Stimulated activated CD4-positive, alpha-beta T cell treated with anti-CD3 and anti-CD28 coated beads, Interleukin-15, amount 100 ng/mL, for 24 hours (primary cell): Measurements from ENCODE around the gene TXNL4A.

Experiments used
- DNase-seq: peaks from one replicate; pipeline ENCODE4 v3.0.0-alpha.2; 2020

Gene TXNL4A

DNA sequence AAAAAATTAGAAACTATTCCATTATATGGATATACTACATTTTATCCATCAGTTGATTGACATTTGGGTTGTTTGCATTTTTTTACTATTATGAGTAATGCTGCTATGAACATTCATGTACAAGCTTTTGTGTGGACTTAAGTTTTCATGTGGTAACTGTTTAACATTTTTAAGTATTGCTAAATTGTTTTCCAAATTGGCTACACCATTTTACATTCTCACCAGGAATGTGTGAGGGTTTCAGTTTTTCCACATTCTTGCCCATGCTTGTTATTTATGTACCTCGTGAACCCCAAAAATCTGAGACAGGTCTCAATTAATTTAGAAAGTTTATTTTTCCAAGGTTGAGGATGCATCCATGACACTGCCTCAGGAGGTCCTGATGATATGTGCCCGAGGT, 3.1 kb upstream of the TXNL4A start:
- no peak for DNase-seq

DNA sequence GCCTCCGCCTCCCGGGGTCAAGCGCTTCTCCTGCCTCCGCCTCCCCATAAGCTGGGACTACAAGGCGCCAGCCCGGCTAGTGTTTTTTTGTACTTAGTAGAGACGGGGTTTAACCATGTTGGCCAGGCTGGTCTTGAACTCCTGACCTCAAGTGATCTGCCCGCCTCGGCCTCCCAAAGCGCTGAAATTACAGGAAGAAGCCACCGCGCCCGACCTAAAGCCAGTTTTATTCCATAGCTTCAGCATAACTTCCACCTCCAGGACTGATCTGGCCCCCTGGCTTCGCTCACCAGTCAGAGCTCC, 783 bp upstream of the TXNL4A start:
- DNase-seq, result peak; percentile 21

DNA sequence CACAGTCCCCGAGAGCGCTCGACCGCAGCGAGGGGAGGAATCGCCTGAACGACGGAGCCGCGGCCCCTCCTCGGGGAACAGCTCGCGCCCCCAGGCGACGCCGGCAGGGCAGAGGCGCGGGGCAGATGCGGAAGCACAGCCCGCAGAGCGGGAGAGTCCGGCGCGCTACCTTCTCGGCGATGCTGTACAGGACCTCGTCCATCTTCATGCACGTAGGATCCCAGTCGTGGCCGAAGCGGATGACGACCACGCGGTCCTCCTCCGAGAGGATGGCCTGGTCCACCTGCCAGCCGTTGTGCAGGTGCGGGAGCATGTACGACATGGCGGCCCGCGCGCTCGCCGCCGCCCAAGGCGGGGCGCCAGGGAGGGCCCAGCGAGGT, 302 bp downstream of the TXNL4A start:
- DNase-seq, result peak; percentile 74

DNA sequence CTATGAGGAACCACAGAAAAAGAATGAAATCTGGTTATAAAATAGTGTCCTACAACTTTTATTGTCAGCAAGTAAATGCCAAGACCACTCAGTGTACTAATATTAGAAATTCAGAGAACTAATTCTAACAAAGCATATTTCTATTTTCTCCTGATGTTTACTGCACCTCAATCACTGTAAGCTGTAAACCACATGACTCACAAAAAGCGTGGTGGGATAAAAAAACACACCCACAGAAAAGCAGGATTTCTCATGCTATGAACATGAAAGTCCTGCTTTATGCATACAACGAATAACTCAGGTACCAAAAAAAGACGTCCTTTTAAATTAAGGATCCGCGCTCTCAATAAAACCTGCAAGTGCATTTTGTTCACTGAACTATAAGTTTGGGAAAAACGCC, 797 bp downstream of the TXNL4A start:
- no peak for DNase-seq

DNA sequence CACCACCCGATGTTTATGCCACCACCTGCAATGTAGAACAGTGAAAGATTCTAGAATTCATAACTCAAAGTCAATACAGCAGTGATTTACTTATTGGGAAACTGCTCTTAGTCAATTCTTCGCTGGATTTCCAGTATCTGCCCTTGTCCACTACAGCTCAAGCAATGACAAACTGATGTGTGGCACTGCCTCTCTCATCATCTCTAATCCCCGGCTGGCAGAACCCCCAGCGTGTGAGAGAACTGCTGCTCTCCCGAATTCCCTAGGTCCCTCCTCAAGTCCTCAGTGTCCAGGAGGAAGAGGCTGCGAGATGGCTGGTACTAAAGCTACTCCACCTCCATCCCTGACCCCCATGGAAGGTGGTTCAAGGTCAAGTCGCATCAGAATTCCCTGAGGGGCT, 1.6 kb downstream of the TXNL4A start:
- DNase-seq, result no peak

DNA sequence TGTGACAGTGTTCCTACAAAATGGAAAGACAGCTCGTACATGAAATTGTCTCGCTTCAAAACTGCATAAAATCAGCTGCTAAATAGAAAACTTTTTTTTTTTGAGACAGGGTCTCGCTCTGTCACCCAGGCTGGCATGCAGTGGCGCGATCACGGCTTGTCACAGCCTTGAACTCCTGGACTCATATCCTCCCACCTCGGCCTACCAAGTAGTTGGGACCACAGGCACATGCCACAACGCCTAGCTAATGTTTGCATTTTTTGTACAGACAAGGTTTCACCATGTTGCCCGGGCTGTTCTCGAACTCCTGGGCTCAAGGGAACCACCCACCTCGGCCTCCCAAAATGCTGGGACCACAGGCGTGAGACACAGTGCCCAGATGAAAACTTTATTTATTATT, 3.2 kb downstream of the TXNL4A start:
- no peak for DNase-seq

DNA sequence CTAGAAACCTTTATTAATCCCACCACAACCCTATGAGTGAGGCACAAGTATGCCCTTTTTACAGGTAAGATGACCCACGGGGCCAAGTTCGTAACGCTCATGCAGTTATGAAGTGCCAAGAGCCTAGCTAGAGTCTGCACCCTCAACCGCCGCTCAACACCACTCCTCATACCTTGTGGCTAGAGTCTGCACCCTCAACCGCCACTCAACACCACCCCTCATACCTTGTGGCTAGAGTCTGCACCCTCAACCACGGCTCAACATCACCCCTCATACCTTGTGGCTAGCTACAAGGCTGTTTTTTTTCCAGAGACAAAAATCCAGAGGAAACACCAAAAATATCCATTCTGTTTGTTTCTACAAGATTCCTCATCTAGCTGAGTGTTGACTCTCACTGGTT, 4.6 kb downstream of the TXNL4A start:
- DNase-seq, result no peak

DNA sequence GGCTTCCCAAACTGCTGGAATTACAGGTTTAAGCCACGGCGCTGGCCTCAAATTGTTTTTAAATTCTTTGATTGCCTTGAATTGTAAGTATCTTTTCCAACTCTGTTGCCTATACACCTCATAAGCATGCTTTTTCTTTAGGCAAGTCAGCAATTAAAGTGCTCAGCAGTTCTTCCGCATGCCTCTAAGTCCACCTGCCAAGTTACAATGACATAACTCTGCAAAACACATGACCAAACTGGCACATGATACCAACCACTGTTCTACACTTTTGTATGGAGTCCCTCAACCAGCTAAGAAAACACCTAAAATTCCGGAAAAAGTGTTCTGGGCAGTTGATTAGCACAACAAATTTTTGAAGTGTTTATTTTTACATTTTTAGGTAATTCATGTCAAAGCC, 5.1 kb downstream of the TXNL4A start:
- no peak for DNase-seq

DNA sequence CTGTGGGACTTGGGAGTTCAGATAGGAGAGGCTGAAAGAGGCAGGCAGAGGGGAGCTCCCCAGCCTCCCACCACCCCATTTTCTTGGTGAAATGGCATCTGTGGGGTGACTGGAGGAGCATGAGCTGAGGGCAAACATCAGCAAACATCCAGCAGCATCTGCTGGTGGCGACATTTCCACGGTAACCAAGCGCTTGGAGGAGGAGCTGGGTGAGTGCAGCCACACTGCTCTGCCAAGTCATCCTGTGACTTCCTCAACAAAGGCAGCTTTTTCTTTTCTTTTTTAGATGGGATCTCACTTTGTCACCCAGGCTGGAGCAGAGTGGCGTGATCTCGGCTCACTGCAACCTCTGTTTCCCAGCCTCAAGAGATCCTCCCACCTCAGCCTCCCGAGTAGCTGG, 5.6 kb downstream of the TXNL4A start:
- DNase-seq, result peak; percentile 44

DNA sequence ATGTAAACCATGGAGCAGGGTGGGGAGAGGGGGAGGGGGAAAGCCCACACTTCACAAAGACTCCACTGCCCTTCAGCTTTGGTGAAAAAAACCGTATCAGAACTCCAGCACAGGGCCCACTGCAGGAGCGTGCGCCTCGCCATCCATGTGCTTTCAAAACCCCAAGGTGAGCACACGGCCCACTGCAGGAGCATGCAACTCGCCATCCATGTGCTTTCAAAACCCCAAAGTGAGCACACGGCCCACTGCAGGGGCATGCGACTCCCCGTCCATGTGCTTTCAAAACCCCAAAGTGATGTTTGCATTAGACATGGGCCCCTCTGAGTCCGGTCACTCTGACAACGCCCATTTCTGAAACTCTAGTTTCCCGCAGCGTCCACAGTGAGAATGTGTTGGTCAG, 7.8 kb downstream of the TXNL4A start:
- DNase-seq, result no peak

DNA sequence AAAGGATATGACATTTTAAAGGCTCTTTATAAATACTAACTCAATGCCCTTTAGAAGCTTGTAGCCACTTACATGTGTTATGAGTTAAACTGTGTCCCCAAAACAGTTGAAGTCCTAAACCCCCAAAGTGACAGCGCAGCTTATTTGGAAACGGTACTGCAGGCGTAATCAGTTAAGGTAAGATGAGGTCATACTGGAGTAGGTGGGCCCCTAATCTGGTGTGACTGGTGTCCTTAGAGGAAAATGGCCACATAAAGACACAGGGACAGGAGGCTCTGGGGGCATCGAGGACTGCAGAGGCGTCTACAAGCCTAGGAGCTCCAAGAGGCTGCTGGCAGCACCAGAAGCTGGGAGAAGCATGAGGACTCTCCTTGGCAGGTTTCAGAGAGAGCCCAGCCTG, 8.5 kb downstream of the TXNL4A start:
- no peak for DNase-seq

DNA sequence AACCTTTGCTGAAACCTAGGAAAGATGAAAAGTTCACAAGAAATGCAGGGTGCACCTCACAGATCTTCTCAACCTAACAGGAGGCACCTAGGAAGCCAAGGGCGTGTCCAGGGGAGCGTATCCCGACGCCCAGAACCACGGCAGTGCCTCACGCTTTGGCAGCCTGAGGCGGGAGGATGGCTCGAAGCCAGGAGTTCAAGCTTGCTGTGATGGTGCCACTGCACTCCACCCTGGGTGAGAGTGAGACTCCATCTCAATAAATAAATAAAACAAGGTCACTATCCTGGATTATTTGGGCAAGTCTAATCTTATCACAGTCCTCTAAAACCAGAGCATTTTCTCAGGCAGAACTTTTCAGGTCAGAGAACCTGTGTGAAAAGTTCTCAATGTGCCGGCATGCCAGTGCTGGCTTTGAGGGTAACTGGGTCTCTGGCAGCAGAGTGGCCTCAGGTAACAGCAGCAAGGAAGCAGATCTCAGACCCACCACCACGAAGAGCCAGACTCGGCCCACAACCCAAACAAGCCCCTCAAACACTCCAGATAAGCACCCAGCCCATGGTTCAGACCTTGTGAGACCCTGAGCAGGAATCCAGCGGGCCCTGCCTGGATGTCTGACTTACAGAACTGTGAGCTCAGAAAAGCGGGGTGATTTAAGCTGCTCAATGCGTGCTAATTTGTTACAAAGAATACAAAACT, 12.2 kb downstream of the TXNL4A start:
- no peak for DNase-seq

DNA sequence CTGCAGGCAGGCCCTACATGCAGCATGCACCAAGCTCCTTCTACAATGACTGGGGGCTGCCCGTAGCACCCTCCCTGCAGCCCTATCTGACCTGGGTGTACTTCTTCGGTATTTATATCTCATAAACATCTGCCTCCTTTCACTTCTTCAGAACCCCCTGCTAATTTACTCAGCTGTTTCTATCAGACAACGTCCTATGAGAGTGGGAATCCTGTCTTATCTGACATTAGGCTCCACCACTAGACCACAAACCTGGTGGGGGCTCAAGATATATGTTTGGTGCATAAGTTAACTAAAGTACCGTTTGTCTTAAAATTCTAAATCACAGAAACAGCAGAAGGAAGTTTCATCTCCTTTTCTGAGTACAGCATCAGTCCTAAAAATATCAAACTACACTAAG, 13.3 kb downstream of the TXNL4A start:
- DNase-seq, result no peak

DNA sequence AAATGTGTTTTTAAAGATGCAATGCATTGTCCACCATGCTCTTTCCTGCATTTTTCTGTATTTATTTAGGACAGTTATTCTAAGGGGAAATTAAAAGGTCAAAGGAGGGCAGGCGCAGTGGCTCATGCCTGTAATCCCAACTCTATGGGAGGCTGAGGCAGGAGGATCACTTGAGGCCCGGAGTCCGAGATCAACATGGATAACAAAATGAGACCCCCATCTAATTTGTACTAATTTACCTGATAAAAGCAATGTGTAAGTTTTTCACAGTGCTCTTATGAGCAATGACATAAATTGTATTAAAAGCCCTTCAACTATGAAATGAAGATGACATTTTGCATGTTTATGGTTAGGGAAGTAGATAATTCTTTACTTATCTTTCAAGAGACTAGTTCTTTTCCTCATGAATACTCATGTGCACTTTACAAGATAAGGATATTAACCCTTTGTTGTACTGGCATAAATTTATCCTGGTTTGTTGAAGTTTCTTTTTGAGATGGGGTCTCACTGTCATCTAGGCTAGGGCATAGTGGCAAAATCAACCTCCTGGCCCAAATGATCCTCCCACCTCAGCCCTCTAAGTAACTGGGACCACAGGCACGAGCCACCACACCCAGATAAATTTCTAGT, 14.2 kb downstream of the TXNL4A start:
- DNase-seq, result no peak

DNA sequence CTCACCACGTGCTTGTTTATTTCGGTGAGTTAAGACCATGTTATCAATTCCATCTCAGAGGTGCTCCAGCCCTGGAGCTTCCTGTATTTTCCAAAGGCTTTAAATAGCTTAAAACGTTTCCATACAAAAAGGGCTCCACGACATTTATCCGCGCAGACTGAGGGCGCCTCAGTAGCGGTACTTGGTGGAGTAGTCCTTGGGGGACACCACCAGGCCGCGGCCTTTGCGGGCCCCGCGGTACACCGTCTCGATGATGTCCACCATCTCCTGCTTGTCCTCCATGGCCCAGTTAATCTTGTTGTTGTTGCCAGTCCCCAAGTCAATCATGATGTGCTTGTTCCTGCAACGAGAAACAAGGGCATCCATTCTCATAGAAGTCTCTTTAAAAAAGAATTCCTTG, 14.8 kb downstream of the TXNL4A start:
- DNase-seq, result no peak

DNA sequence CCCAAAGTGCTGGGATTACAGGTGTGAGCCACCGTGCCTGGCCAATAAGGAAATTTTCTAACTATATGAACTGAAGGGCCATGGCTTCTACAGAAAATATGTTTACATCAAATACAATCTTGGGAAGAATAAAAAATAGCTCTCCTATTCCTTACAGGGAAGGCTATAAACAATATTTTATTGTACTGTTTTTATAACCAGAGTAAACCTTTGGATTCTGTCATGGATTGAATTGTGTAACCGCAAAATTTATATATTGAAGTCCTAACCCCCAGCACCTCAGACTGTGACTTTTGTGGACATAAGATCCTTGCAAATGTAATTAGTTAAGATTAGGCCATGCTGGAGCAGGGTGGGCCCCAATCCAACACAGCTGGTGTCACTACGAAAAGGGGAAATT, 15.6 kb downstream of the TXNL4A start:
- DNase-seq, result no peak

DNA sequence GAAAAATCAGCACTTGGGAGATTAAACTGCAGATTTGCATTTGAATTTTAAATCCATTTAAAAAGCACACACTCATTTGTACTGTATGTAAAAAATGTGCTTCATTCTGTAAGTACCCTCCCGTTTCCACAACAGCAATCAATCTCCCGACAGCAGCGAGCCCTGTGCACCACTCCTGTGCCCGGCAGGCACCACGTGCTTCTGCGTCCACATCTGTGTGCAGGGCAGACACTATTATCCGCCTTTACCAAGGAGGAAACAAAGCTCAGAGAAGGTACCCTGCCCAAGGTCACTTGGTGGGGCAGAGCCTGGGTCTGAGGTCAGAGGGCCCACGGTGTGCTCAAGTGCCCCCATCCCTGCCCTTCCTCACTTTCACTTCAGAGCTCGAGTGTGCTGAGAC, 16.4 kb downstream of the TXNL4A start:
- DNase-seq, result no peak

DNA sequence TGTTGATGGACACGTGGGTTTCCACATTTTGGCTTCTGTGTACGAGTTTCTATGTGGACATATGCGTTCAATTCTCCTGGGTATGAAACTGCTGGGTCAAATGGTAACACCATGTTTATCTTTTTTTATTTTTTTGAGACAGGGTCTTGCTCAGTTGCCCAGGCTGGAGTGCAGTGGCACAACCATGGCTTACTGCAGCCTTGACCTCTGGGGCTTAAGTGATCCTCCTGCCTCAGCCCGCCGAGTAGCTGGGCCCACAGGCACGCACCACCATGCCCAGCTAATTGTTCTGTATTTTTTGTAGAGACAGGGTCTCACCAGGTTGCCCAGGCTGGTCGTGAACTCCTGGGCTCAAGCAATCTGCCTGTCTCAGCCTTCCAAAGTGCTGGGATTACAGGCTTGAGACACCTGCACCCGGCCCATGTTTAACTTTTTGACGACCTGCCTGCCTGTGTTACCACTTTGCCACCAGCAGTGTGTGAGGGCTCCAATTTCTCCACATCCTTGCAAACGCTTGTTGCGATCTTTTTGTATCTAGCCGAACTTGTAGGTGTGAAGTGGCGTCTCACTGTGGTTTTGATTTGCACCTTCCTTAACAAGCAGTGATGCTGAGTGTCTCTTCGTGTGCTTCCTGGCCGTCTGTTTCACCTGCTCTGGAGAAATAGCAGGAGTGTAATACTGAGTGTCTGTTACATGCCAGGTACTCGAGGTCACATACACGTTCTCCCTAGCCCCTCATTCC, 17.0 kb downstream of the TXNL4A start:
- no peak for DNase-seq

DNA sequence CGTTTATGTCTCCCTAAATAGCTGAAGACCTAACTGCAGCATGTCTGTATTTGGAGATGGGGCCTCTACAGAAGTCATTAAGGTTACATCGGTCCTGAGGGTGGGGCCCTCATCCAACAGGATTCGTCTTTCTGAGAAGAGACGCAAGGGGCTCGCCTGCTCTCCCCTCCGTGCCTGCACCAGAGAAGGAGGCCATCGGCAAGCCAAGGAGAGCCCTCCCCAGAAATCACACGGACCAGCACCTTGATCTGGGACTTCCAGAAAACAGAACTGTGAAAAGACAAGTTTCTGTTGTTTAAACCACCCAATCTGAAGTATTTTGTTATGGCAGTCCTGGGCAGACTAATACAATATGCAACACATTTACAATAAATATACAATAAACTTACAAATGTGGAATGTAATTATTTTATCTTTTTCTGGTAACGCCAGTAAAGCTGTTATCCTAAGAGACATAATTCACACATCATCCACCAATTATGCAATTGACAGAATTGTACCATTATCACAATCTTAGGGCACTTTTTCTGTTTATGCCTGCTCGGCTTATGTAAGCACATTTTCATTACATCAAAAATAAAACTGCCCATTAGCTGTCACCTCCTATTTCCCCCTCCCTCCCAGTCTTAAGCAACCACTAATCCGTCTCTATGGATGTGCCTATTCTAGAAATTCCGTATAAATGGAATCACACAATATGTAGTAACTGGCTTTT, 17.8 kb downstream of the TXNL4A start:
- no peak for DNase-seq

DNA sequence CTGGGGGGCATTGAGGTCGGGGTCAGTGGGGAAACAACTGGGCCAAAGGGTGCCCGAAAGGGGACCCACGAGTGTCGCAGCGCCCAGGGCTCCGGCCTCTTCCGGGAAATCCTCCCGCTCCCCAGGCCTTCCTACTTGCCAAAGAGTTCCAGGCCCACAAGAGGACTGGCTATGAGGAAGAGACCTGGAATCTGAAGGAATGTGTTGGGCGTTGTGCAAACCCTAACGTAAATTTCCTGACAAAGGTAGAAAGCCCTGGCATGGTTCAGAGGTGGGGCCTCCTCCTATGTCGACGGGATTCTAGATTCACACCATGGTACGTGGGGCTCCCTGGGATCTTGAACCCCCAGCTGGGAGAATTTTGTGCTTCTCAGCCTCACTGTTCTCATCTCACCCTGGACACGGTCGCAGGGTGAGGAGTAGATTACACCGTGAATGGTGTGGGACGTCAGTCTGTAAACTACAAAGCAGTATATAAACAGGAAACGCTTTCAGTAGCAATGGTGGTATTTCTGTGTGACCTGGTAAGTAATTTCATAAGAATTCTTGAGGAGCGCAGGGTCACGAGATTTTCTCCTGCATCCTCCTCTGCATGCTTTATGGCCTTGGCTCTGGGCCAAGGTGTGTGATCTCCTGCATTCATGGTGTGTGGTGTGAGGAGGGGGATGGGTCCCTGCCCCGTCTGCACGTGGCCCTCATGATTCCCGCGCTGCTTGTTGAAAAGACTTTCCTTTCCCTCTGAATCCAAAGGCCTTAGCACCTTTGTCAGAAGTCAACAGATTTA, 23.1 kb downstream of the TXNL4A start:
- DNase-seq, result peak; percentile 48

DNA sequence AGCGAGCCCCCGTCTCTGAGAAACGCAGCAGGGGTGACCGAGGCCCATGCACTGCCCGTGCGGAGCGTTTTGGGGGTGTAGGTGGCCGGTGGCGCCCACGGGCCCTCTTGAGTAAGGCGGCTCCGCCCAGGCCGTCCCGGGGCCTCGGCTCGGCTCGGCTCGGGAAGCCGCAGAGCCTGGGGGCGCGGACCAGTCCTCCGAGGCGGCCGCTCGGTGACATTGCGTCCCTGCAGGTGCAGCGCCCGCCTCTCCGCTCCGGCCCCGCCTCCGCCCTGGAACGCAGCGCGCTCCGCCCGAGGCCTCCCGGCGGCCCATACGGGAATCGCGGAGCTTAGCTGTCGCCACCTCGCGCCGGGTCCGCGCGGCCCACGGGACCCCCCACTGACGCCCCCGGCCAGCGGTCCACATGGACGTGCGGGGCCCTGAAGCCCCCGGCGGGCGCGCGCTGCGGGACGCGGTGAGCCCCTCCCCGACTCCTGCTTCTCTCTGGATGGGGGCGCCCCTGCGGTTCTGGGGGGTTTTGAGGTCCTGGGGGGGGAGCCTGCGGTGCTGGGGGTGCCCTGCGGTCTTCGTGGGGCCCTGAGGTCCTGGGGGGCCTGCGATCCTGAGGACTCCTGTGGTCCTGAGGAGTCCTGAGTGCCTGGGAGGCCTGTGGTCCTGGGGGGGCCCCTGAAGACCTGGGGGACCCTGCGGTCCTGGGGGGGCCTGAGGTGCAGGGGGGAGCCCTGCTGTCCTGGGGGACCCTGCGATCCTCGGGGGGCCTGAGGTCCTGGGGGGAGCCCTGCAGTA, 23.8 kb downstream of the TXNL4A start, which contains the start of gene HSBP1L1:
Gene HSBP1L1 (plus strand): TSS at position 314 of the 789 bp plus-strand sequence. CDS start 93 bp downstream, at position 407.
- DNase-seq, result peak; percentile 80
